IMR-90 (cell line): ENCODE data around the gene DCLRE1A. TPM values are rescaled to one million over a fixed set of nuclear protein-coding genes. Genes with fewer than 3 reads are reported as not detected.

Experiments used
- ATAC-seq: fragments of 200-7000 bp; cut with Tn5 transposase; 2 replicates; pipeline ENCODE4 v1.9.1; 2020; ENCODE audit warnings: low read depth, mild to moderate bottlenecking, moderate library complexity
- BruUV-seq: library from RNA; stranded (reverse); fragments of 400-500 nt; replicated peaks from 2 replicates; lab custom pipeline; 2021; lab: Mats Ljungman, UMichigan
- CTCF ChIA-PET: fragments of 300-600 bp; formaldehyde crosslinking; extraction: SDS; loops from one replicate; lab custom pipeline; 2021; ENCODE audit warnings: antibody characterized with exemption; lab: Yijun Ruan, JAX
- POLR2A ChIA-PET: fragments of 300-600 bp; sonication (Branson Sonifier 250); formaldehyde crosslinking; loops from one replicate; lab custom pipeline; 2022; ENCODE audit warnings: antibody characterized with exemption; ENCODE audit not compliant: unreplicated experiment; lab: Charles Lee
- DNase-seq: peaks from one replicate; pipeline ENCODE4 v3.0.0; 2013
- H2AFZ ChIP-seq: replicated peaks from 2 replicates; pipeline ENCODE3; 2013; ENCODE audit warnings: low read length, mild to moderate bottlenecking; ENCODE audit not compliant: poor library complexity
- H2AK5ac ChIP-seq: 2 replicates; pipeline ENCODE4 v1.6.1; 2013; ENCODE audit warnings: low read depth, low read length, inconsistent platforms
- H2AK9ac ChIP-seq: replicated peaks from 2 replicates; pipeline ENCODE3; 2013; ENCODE audit warnings: mild to moderate bottlenecking, low read depth, low read length, moderate library complexity; ENCODE audit not compliant: poor library complexity
- H2BK120ac ChIP-seq: 2 replicates; pipeline ENCODE4 v1.6.1; 2013; ENCODE audit warnings: low read depth, low read length, inconsistent platforms
- H2BK15ac ChIP-seq: 3 replicates; pipeline ENCODE4 v1.6.1; 2013; ENCODE audit warnings: low read depth, low read length, inconsistent platforms
- H2BK20ac ChIP-seq: 2 replicates; pipeline ENCODE4 v1.6.1; 2013; ENCODE audit warnings: low read depth, mild to moderate bottlenecking, inconsistent platforms, low read length, moderate library complexity
- H2BK5ac ChIP-seq: 2 replicates; pipeline ENCODE4 v1.6.1; 2013; ENCODE audit warnings: mild to moderate bottlenecking, low read depth, low read length, inconsistent platforms; ENCODE audit not compliant: poor library complexity, severe bottlenecking
- H3K14ac ChIP-seq: replicated peaks from 2 replicates; pipeline ENCODE4 v1.6.1; 2013; ENCODE audit warnings: low read depth, low read length, inconsistent platforms
- H3K18ac ChIP-seq: 2 replicates; pipeline ENCODE4 v1.6.1; 2013; ENCODE audit warnings: low read depth, low read length, control low read depth
- H3K23ac ChIP-seq: 2 replicates; pipeline ENCODE4 v1.6.1; 2013; ENCODE audit warnings: low read depth, low read length, inconsistent platforms
- H3K27ac ChIP-seq: 2 replicates; pipeline ENCODE4 v1.5.1; 2013; ENCODE audit warnings: mild to moderate bottlenecking, control low read depth, low read length; ENCODE audit not compliant: insufficient read depth
- H3K27me3 ChIP-seq: 2 replicates; pipeline ENCODE4 v1.6.1; 2013; ENCODE audit warnings: low read length; ENCODE audit not compliant: control insufficient read depth, insufficient read depth
- H3K36me3 ChIP-seq: 2 replicates; pipeline ENCODE4 v1.6.1; 2013; ENCODE audit warnings: low read length, mixed read lengths; ENCODE audit not compliant: control insufficient read depth, insufficient read depth
- H3K4ac ChIP-seq: 2 replicates; pipeline ENCODE4 v1.6.1; 2013; ENCODE audit warnings: low read depth, low read length, inconsistent platforms
- H3K4me1 ChIP-seq: 2 replicates; pipeline ENCODE4 v1.6.1; 2013; ENCODE audit warnings: low read length, mixed read lengths; ENCODE audit not compliant: control insufficient read depth, insufficient read depth
- H3K4me2 ChIP-seq: 2 replicates; pipeline ENCODE4 v1.6.1; 2013; ENCODE audit warnings: low read depth, mild to moderate bottlenecking, control low read depth, low read length, moderate library complexity
- H3K4me3 ChIP-seq: 2 replicates; pipeline ENCODE4 v1.5.1; 2013; ENCODE audit warnings: low read depth, mild to moderate bottlenecking, control low read depth, low read length, moderate library complexity; ENCODE audit not compliant: insufficient read depth
- H3K56ac ChIP-seq: 2 replicates; pipeline ENCODE4 v1.6.1; 2013; ENCODE audit warnings: low read length, inconsistent platforms; ENCODE audit not compliant: insufficient read depth; ENCODE audit errors: extremely low read depth
- H3K79me1 ChIP-seq, 2 experiments: 2 replicates each; pipeline ENCODE4 v1.6.1; 2013; ENCODE audit warnings: low read length in 2 of 2, inconsistent platforms in 1 of 2, low read depth in 1 of 2
- H3K9ac ChIP-seq: 2 replicates; pipeline ENCODE4 v1.6.1; 2013; ENCODE audit warnings: low read depth, low read length, control low read depth
- H3K9me1 ChIP-seq: 2 replicates; pipeline ENCODE4 v1.6.1; 2013; ENCODE audit warnings: low read length, inconsistent platforms; ENCODE audit not compliant: insufficient read depth
- H3K9me3 ChIP-seq: 2 replicates; pipeline ENCODE4 v1.6.1; 2013; ENCODE audit warnings: low read length; ENCODE audit not compliant: control insufficient read depth, insufficient read depth
- H4K20me1 ChIP-seq: 2 replicates; pipeline ENCODE4 v1.6.1; 2013; ENCODE audit warnings: low read length, inconsistent platforms; ENCODE audit not compliant: insufficient read depth
- H4K5ac ChIP-seq: 2 replicates; pipeline ENCODE4 v1.6.1; 2013; ENCODE audit warnings: mild to moderate bottlenecking, low read depth, low read length, control low read depth
- H4K8ac ChIP-seq, 2 experiments: 2 replicates each; pipeline ENCODE4 v1.6.1; 2013; ENCODE audit warnings: low read depth in 2 of 2, low read length in 2 of 2, control low read depth in 1 of 2, inconsistent platforms in 1 of 2
- H4K91ac ChIP-seq: 2 replicates; pipeline ENCODE4 v1.6.1; 2013; ENCODE audit warnings: low read depth, low read length, inconsistent platforms; ENCODE audit not compliant: insufficient read depth
- CEBPB ChIP-seq: IDR thresholded peaks from 2 replicates; pipeline ENCODE4 v1.6.1; 2012; ENCODE audit warnings: low read depth, low read length, improper control_type of control experiment
- FOS ChIP-seq: fragments of 150-350 bp; IDR thresholded peaks from 2 replicates; pipeline ENCODE4 v1.6.1; 2016; ENCODE audit warnings: low read depth, low read length
- MAFK ChIP-seq: IDR thresholded peaks from 2 replicates; pipeline ENCODE4 v1.6.1; 2012; ENCODE audit warnings: low read depth, low read length, improper control_type of control experiment
- MAZ ChIP-seq: IDR thresholded peaks from 2 replicates; pipeline ENCODE4 v1.6.1; 2012; ENCODE audit warnings: low read depth, mild to moderate bottlenecking, low read length, improper control_type of control experiment, moderate library complexity, borderline replicate concordance
- NFE2L2 ChIP-seq: fragments of 150-350 bp; IDR thresholded peaks from 2 replicates; pipeline ENCODE4 v1.6.1; 2016; ENCODE audit warnings: low read depth, mild to moderate bottlenecking, low read length
- RCOR1 ChIP-seq: IDR thresholded peaks from 2 replicates; pipeline ENCODE4 v1.6.1; 2012; ENCODE audit warnings: mild to moderate bottlenecking, low read length, improper control_type of control experiment; ENCODE audit not compliant: insufficient replicate concordance
- RFX5 ChIP-seq: IDR thresholded peaks from 2 replicates; pipeline ENCODE4 v1.8.0; 2012; ENCODE audit warnings: low read depth, mild to moderate bottlenecking, low read length, moderate library complexity
- WGBS, 2 experiments: methylation state at CpG; one replicate each; pipeline versions ENCODE4 v1.1.5 to v1.1.7; 2013; ENCODE audit warnings: missing lambda C conversion rate in 2 of 2; ENCODE audit not compliant: insufficient read length in 1 of 2; ENCODE audit errors: extremely low coverage in 2 of 2; 5-methylcytosine and 5-hydroxymethylcytosine counted together
- dilution Hi-C: fragments of 300-500 bp; cut with HindIII; formaldehyde crosslinking; loops from one replicate; pipeline ENCODE4 v1.14.3; 2018; ENCODE audit warnings: low sequenced_read_pairs; ENCODE audit not compliant: unreplicated experiment
- in situ Hi-C: fragments of 300-500 bp; cut with MboI; formaldehyde crosslinking; loops from 3 replicates; pipeline ENCODE4 v1.14.3; 2019; ENCODE audit warnings: low sequenced_read_pairs, inconsistent platforms, mixed read lengths
- intact Hi-C: fragments of 100-400 bp; cut with micrococcal nuclease; formaldehyde crosslinking; loops from 2 replicates; pipeline ENCODE4 v1.10.0; 2022
- polyA plus RNA-seq, 3 experiments: library from polyadenylated mRNA; depleted of rRNA; stranded (reverse); fragments of >200 nt; gene quantifications; 2 replicates each; pipeline ENCODE4 v1.2.3, GENCODE V29; 2012; ENCODE audit warnings: low replicate concordance in 1 of 3
- total RNA-seq: library from RNA; depleted of rRNA; stranded (reverse); fragments of >200 nt; gene quantifications from 2 replicates; pipeline ENCODE4 v1.2.3, GENCODE V29; 2012
- TF ChIP-seq, protein P1 (sequence below): fragments of 150-350 bp; IDR thresholded peaks from 2 replicates; pipeline ENCODE4 v1.6.1; 2017; ENCODE audit warnings: mild to moderate bottlenecking, antibody characterized with exemption, low read length, low read depth

Gene DCLRE1A
- total and polyA plus RNA-seq, 2 of the 4 experiments (the other 2 are of a cell fraction): 3.1 to 6.3 TPM

DNA sequence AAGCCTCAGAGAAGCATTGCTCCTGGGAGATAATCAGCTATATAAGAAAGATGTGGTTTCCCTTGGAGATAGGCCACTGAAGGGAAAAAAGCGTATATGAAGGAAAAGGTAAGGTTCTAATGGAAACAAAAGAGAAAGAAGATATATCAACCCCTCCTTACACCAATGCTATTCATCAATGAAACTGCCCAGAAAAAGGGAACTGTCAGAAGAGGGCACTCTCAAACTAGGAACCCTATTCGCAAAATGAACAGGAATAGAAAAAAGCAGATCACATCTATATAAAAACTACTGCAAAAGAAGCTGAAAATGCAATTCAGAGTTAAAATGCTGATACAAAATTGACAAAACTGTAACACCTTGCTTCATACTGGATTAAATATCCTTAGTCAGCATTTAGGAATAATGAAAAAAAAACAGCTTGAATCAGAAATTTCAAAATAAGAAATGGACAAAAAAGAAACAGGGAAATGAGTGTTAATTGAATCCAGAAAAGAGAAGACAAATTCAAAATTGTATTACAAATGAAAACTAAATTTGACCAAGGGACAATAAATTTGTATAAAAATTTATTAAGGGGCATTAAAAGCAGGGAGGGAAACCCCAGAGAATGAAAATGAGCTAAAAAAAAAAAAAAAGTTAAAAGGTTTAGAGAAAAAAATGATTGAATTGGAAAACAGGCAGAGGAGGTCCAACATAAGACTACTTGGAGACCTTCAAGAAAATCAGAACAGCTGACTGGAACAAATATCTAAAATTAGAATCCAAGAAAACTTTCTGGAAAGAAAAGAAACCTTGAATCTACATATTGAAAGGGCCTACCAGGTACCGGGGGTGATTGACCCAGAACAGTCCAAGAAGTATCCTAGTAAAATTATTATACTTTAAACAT, 18.5 kb upstream of the DCLRE1A start:
- H2AK5ac ChIP-seq: no peak overlapping the region
- H3K9me3 ChIP-seq: no peaks in the 10 kb centered on the region
- H2BK120ac ChIP-seq: no peak overlapping the region
- peaks cover 15 to 17% of the 10 kb centered on the region in 2 experiments for H3K79me1 ChIP-seq
- DNase-seq: no peak
- no peak overlapping the region for H3K56ac ChIP-seq
- dilution Hi-C loops: no loop called here
- ChIA-PET CTCF (no interaction called here), POLR2A (no interaction called here)
- H2BK15ac ChIP-seq: no peak overlapping the region
- H2AK9ac ChIP-seq: no peak overlapping the region
- H3K4me2 ChIP-seq: no peak overlapping the region
- H3K4me1 ChIP-seq: no peaks in the 10 kb centered on the region
- H4K20me1 ChIP-seq: no peaks in the 10 kb centered on the region
- no peak overlapping the region for H2AFZ ChIP-seq
- no peak overlapping the region for H3K27ac ChIP-seq
- no peak overlapping the region for H3K23ac ChIP-seq
- TF ChIP-seq, protein P1, sequence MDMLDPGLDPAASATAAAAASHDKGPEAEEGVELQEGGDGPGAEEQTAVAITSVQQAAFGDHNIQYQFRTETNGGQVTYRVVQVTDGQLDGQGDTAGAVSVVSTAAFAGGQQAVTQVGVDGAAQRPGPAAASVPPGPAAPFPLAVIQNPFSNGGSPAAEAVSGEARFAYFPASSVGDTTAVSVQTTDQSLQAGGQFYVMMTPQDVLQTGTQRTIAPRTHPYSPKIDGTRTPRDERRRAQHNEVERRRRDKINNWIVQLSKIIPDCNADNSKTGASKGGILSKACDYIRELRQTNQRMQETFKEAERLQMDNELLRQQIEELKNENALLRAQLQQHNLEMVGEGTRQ: no peak
- TF ChIP-seq RFX5: no peak
- TF ChIP-seq MAZ: no peak
- TF ChIP-seq FOS: no peak
- TF ChIP-seq CEBPB: no peak
- peak; percentile 97 for TF ChIP-seq MAFK
- no peak for TF ChIP-seq RCOR1
- no peak for TF ChIP-seq NFE2L2
- no peak overlapping the region for H4K5ac ChIP-seq
- WGBS, 2 experiments: no CpG with 5 or more reads among the region's 3 CpGs
- in situ Hi-C loops: no loop called here
- H3K4me3 ChIP-seq: no peak overlapping the region
- H4K8ac ChIP-seq: no peak overlapping the region
- H3K4ac ChIP-seq: no peak overlapping the region
- H3K36me3 ChIP-seq: peaks cover 1% of the 10 kb centered on the region; the same call in 1 of the 2 replicates
- BruUV-seq: no TSS peak
- no peaks in the 10 kb centered on the region for H3K27me3 ChIP-seq
- no peaks in the 10 kb centered on the region for H3K9me1 ChIP-seq
- ATAC-seq: no peak
- H3K14ac ChIP-seq: no peak overlapping the region
- H2BK5ac ChIP-seq: no peak overlapping the region
- H3K9ac ChIP-seq: no peak overlapping the region
- H3K18ac ChIP-seq: no peak overlapping the region
- intact Hi-C loops: no loop called here
- no peak overlapping the region for H2BK20ac ChIP-seq
- no peak overlapping the region for H4K91ac ChIP-seq
